GDM1 (cell line): ENCODE results near the gene C11orf65.

Experiments
- DNase-seq: peaks from one replicate; lab custom pipeline; 2025; lab: John Stamatoyannopoulos, UW

Gene C11orf65

DNA sequence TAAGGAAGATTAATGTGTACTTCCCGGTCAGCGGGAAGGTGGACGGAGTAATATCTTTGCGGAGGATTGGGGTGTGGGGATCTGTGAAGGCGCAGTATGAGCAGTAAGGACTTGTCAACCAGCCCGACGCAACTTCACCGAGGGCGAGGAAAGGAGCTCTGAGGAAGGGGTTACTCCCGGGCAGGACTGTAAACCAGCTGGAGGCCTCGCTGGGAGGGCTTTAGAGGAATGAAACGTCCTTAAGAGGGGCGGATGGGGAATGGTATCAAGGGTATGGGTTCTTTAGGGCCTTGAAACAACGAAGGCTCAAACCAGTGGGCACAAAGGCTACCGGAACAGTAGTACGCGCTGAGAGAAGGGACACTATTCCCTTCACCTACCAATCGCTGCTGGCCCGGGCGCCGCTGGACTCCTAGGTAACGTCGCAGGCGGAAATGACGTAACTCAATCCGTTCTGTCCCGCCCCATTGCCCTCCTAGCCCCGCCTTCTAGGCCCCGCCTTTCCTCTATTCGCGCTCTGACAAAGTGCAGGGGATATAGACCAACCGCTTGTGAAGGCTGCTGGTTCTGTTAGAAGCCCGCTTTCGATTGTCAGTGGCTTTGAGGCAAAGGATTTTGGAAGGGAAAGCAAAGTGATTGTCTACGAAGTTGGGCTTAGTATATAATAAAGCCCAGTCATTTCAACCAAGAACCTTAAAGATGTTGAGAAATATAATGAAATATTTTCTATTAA lies at the start of gene C11orf65:
Gene C11orf65 (minus strand): TSS at position 439 of the 733 bp plus-strand sequence. CDS start 5,970 bp downstream, outside the sequence.
- peak; percentile 95 for DNase-seq

DNA sequence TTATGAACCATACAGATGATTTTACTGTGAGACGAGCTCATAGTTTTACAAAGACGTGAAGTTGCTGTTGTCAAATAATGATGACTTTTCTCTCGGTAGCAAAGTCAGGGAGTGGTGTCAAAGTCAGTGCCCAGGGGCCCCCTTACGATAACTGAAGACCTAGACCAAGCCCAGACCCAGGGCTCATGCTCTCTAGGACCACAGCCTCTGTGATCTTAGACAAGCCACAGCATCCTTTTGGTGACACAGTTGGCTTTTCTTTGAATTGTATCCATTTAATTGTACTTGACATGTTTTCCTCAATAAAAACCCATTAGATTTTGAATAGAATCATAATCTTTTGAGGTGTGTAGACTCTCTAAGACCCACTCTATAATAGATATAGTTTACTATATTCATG lies 48.8 kb upstream of the C11orf65 start:
- DNase-seq, result no peak

GRCh38 chr11:108512708-108513107 lies 45.4 kb upstream of the C11orf65 start:
- DNase-seq, result no peak

- DNase-seq, result no peak
Observed at GRCh38 chr11:108511851-108512474, 44.6 kb upstream of the C11orf65 start.

- no peak for DNase-seq
Observed at GRCh38 chr11:108508653-108509593, 41.6 kb upstream of the C11orf65 start.

GRCh38 chr11:108501396-108501795 lies 34.1 kb upstream of the C11orf65 start:
- no peak for DNase-seq

GRCh38 chr11:108500721-108501120 lies 33.4 kb upstream of the C11orf65 start:
- DNase-seq, result no peak

DNA sequence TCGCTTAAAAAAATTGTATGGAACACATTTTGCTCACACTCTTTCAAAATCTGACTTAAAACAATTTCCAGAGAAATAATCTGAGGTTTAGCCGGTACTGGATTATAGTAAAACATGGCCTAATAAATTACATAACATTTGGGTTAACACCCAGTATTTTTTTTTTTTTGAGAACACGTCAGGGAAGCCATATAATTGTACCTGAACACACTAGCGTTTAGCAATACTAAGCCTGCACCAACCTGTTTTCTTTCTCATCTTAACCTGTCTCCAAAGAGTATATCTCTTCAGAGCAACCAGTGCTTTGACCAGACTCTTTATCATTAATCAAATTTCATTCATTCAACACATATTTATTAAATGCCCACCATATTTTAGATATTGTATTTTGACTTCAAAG lies 32.8 kb upstream of the C11orf65 start:
- DNase-seq, result no peak

DNA sequence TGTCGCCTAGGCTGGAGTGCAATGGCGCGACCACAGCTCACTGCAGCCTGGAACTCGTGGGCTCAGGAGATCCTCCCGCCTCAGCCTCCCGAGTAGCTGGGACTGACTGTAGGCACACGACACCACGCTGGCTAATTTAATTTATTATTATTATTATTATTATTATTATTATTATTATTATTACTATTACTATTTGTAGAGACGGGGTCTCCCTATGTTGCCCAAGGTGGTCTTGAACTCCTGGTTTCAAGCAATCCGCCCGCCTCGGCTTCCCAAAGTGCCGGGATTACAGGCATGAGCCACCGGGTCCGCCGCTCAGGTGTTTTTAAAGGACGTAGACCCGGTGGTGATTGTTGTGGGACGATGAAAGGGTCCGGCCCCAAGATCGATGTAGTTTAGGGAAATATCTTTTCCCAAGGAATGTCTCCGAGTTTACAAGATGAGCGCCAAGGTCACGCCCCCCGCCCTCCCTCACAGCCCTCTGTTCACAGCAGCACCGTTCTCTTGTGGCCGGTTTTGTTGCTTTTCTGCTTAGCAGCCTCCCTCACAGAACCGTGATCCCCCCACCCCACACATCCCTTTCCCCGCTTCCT lies 31.6 kb upstream of the C11orf65 start:
- DNase-seq, result no peak

GRCh38 chr11:108498046-108498815 lies 30.9 kb upstream of the C11orf65 start, which contains the start of gene POGLUT3:
Gene POGLUT3, minus strand, starts transcription at chr11:108498384. Its CDS starts 18 bp downstream, at chr11:108498366.
- peak; percentile 63 for DNase-seq

GRCh38 chr11:108497317-108498045 lies 30.2 kb upstream of the C11orf65 start:
- DNase-seq, result peak; percentile 85

GRCh38 chr11:108496643-108497256 lies 29.4 kb upstream of the C11orf65 start:
- no peak for DNase-seq

DNA sequence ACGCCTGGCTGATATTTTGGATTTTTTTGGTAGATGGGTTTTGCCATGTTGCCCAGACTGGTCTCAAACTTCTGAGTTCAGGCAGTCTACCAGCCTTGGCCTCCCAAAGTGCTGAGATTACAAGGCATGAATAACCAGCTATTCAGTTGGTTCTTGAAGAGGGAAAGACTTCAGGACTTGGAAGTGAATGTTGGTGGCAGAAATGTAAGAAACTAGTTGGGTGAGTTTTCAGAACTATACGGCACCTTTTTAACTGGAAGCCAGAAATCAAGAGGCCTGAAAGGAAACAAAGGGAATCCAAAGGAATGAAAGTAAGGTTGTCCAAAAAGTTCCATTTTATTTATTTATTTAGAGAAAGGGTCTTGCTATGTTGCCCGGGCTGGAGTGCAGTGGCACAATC lies 28.0 kb upstream of the C11orf65 start:
- DNase-seq, result no peak

GRCh38 chr11:108494182-108494581 lies 26.9 kb upstream of the C11orf65 start:
- DNase-seq, result no peak

DNA sequence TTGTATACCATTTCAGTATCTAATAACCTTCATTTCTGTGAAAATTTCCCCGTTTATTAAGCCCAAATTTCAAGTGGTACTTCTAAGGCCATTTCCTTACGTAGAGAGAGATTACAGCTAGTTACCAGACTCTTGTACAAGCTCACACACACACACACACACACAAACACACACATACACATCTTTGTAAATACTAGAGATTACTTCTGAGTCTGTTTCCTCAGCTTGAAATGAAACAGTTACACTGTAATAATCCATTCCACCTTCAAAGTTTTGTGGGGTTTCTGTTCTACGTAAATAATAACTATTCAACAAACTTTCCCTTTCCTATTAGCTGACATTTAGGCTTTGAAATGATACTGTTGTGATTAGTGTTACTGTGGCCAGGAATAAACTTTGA lies 24.6 kb upstream of the C11orf65 start:
- no peak for DNase-seq

DNA sequence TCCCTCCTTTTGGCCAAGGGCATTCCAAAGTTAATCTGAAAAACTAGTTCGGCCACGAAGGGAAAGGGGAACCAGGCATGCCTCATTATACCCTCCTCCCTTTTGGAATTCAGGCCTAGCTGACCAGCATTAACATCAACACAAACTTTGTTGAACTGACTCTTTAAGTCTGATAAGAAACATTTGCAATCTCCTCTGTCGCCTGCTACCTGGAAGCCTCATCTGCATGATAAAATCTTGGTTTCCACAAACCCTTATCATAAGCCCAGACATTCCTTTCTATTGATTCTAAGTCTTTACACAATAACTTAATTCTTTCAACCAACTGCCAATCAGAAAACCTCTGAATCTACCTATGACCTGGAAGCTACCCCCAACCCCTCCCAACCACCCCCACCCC lies 19.5 kb upstream of the C11orf65 start:
- DNase-seq, result no peak

DNA sequence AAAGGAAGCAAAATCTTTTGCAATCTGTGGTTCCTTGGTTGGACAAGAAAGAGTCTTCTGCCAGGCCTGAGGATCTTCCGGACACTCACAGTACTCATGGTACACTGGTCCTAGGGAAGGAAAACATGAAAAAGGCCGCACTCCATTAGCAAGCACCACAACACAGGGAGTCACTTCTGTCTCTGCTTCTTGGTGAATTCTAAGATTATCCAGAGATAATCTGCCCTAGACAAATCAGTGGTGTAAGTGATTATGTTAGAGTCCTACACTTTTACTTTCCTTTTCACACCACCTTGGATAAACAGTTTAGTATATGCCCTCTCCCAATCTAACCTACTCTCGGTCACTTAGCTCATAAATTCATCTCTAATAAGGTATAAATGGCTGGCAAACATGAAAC lies 19.0 kb upstream of the C11orf65 start:
- DNase-seq, result no peak

DNA sequence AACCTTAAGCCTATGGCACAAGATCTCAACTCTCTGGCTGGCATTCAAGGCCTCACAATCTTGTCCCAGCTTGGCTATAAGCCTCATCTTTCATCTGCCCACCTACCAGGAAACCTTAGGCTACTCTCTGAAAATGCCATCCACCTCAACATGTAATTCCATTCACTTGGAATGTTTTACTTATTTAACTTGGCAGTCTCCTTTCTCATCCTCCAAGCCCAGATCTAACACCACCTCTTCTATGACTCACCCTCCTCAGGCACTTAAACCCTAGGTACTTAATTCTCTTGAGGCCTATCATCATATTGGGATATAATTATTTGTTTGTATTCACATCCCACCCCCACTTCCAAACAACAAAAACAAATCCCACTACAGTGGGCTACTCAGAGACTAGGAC lies 15.8 kb upstream of the C11orf65 start:
- no peak for DNase-seq

- DNase-seq, result no peak
Observed at GRCh38 chr11:108474664-108475463, 7.5 kb upstream of the C11orf65 start.
